Upper lobe of left lung (tissue), 6 donors: Measurements from ENCODE around the gene TIMM8B. TPM values are rescaled to one million over a fixed set of nuclear protein-coding genes. Genes with fewer than 3 reads are reported as not detected.
"Not testable (repeated sequence)": the region's sequence is repeated elsewhere in the genome, so short reads cannot be mapped to it uniquely, and the experiment has no call there.

ENCODE experiments used
- ATAC-seq, 2 donors: fragments of 200-7000 bp; cut with Tn5 transposase; one replicate each; pipeline ENCODE4 v1.9.1; 2022; ENCODE audit warnings: mild to moderate bottlenecking in 2 of 2, moderate library complexity in 2 of 2; ENCODE audit not compliant: low FRiP score in 2 of 2
- DNase-seq, 2 donors: peaks; one replicate each; pipeline ENCODE4 v3.0.0-alpha.2; 2019 to 2020
- H3K27ac ChIP-seq, 4 donors: fragments of 200-600 bp; sonication (generic); one replicate each; pipeline ENCODE4 v1.5.1; 2016 to 2019
- H3K27me3 ChIP-seq, 4 donors: fragments of 200-600 bp; sonication (generic); one replicate each; pipeline ENCODE4 v1.5.1; 2017 to 2019
- H3K36me3 ChIP-seq, 4 donors: fragments of 200-600 bp; sonication (generic); one replicate each; pipeline ENCODE4 v1.5.1; 2016 to 2019
- H3K4me1 ChIP-seq, 4 donors: fragments of 200-600 bp; sonication (generic); one replicate each; pipeline ENCODE4 v1.5.1; 2018 to 2019
- H3K4me3 ChIP-seq, 4 donors: fragments of 200-600 bp; sonication (generic); one replicate each; pipeline ENCODE4 v1.5.1; 2017 to 2019; ENCODE audit warnings: mild to moderate bottlenecking in 2 of 4, moderate library complexity in 1 of 4
- H3K9me3 ChIP-seq, 4 donors: fragments of 200-600 bp; sonication (generic); one replicate each; pipeline ENCODE4 v1.5.1; 2018 to 2019
- CTCF ChIP-seq, 6 experiments: fragments of 450-650 bp in 4 of 6; fragments of 200-600 bp in 2 of 6; sonication (generic) in 2 of 6; IDR thresholded peaks; one replicate each; pipeline ENCODE4 v1.5.1; 2016 to 2019; ENCODE audit warnings: antibody characterized with exemption in 6 of 6
- EP300 ChIP-seq, 4 donors: sonication (generic); formaldehyde crosslinking; IDR thresholded peaks; one replicate each; pipeline ENCODE4 v1.5.1; 2017; ENCODE audit warnings: antibody characterized with exemption in 4 of 4, control low read depth in 2 of 4
- POLR2A ChIP-seq, 4 donors: fragments of 450-650 bp; IDR thresholded peaks; one replicate each; pipeline ENCODE4 v1.5.1; 2016 to 2017; ENCODE audit warnings: antibody characterized with exemption in 4 of 4, mild to moderate bottlenecking in 2 of 4
- POLR2AphosphoS5 ChIP-seq, 2 donors: sonication (generic); formaldehyde crosslinking; IDR thresholded peaks; one replicate each; pipeline ENCODE4 v1.5.1; 2017; ENCODE audit warnings: antibody characterized with exemption in 2 of 2
- WGBS, 2 donors: methylation state at CpG; one replicate each; pipeline ENCODE4 v1.1.5; 2017 to 2018; 5-methylcytosine and 5-hydroxymethylcytosine counted together
- total RNA-seq, 6 donors: library from RNA; depleted of rRNA in 4 of 6; stranded (reverse); fragments of >200 nt in 4 of 6; gene quantifications; one replicate each; pipeline versions ENCODE4 v1.1.0 to v1.2.1, GENCODE V29; 2016 to 2021
- donor health status: DM: no; HTN: no; CAD: no; lungs with moderate emphysema.
- donor health status: DM: no; HTN: yes; CAD: no; lungs with severe emphysema.

Gene TIMM8B
- total RNA-seq, 6 donors from 2014 or later, result 10.8 to 50.7 (median 31.3) TPM

- no peak for ATAC-seq
- no peaks in the 10 kb centered on the region for H3K27me3 ChIP-seq
- TF ChIP-seq POLR2A (IDR thresholded peaks at IDR 0.05) (no peak), EP300 (IDR thresholded peaks at IDR 0.05) (no peak), CTCF (IDR thresholded peaks at IDR 0.05) (no peak), POLR2AphosphoS5 (IDR thresholded peaks at IDR 0.05) (no peak)
- H3K9me3 ChIP-seq, result no peaks in the 10 kb centered on the region
- peaks cover 8 to 78% (median 29%) of the 10 kb centered on the region in 4 donors for H3K36me3 ChIP-seq
- peaks cover 0 to 5% (median 0%) of the 10 kb centered on the region in 4 donors for H3K4me1 ChIP-seq
- no peak for DNase-seq
- 82 to 88% methylated on average over 3 of the region's 3 CpGs for WGBS, 2 donors
- no peak overlapping the region for H3K27ac ChIP-seq
- no peak overlapping the region for H3K4me3 ChIP-seq
These were observed 34.8 kb downstream of the TIMM8B start for GRCh38 chr11:112051768-112052167.

GRCh38 chr11:112050721-112051120 lies 35.8 kb downstream of the TIMM8B start:
- H3K9me3 ChIP-seq, result no peaks in the 10 kb centered on the region
- TF ChIP-seq EP300 (IDR thresholded peaks at IDR 0.05), result no peak
- no peak for TF ChIP-seq POLR2A (IDR thresholded peaks at IDR 0.05)
- no peak for TF ChIP-seq POLR2AphosphoS5 (IDR thresholded peaks at IDR 0.05)
- no peak for TF ChIP-seq CTCF (IDR thresholded peaks at IDR 0.05)
- ATAC-seq (no peak), DNase-seq (no peak)
- H3K27ac ChIP-seq, result no peak overlapping the region
- 67 to 83% methylated on average over 3 of the region's 3 CpGs for WGBS, 2 donors
- H3K27me3 ChIP-seq, result no peaks in the 10 kb centered on the region
- peaks cover 0 to 5% (median 0%) of the 10 kb centered on the region in 4 donors for H3K4me1 ChIP-seq
- H3K4me3 ChIP-seq, result no peak overlapping the region
- H3K36me3 ChIP-seq, result peaks cover 8 to 80% (median 33%) of the 10 kb centered on the region in 4 donors

DNA sequence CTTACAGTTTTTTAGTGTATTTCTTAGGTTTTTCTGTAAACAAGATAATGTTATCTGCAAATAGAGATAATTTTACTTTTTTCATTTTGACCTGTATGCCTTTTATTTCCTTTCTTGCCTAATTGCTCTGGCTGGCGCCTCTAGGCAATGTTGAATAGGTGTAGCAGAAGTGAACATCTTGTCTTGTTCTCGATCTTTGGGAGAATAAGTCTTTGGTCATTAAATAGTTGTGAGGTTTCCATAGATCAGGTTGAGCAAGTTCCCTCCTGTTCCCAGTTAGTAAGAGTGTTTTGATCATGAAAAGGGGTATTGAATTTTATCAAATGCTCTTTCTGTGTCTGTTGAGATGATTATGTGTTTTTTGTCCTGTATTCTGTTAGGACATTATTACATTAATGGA lies 36.8 kb downstream of the TIMM8B start:
- DNase-seq, result no peak
- Histone ChIP-seq H3K4me3 (no peak overlapping the region), H3K36me3 (peaks cover 13 to 89% (median 43%) of the 10 kb centered on the region in 4 donors), H3K27me3 (no peaks in the 10 kb centered on the region), H3K4me1 (peaks cover 0 to 5% (median 0%) of the 10 kb centered on the region in 4 donors), H3K27ac (no peak overlapping the region), H3K9me3 (no peaks in the 10 kb centered on the region)
- ATAC-seq, result no peak
- 47 to 50% methylated on average over 2 of the region's 2 CpGs for WGBS, 2 donors
- TF ChIP-seq CTCF (IDR thresholded peaks at IDR 0.05) (no peak), POLR2A (IDR thresholded peaks at IDR 0.05) (no peak), POLR2AphosphoS5 (IDR thresholded peaks at IDR 0.05) (no peak), EP300 (IDR thresholded peaks at IDR 0.05) (no peak)

DNA sequence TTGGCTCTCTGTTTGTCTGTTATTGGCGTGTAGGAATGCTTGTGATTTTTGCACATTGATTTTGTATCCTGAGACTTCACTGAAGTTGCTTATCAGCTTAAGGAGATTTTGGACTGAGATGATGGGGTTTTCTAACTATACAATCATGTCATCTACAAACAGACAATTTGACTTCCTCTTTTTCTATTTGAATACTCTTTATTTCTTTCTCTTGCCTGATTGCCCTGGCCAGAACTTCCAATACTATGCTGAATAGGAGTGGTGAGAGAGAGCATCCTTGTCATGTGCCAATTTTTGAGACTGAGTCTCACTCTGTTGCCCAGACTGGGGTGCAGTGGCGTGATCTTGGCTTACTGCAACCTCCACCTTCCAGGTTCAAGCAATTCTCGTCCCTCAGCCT lies 38.3 kb downstream of the TIMM8B start:
- DNase-seq, result not testable (repeated sequence)

DNA sequence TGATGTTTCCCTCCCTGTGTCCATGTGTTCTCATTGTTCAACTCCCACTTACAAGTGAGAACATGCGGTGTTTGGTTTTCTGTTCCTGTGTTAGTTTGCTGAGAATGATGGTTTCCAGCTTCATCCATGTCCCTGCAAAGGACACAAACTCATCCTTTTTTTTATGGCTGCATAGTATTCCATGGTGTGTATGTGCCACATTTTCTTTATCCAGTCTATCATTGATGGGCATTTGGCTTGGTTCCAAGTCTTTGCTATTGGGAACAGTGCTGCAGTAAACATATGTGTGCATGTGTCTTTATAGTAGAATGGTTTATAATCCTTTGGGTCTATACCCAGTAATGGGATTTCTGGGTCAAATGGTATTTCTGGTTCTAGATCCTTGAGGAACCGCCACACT lies 39.9 kb downstream of the TIMM8B start:
- 92 to 100% methylated on average over 2 of the region's 2 CpGs for WGBS, 2 donors
- ATAC-seq, DNase-seq, H3K4me3 ChIP-seq, H3K4me1 ChIP-seq, H3K27me3 ChIP-seq, H3K9me3 ChIP-seq, H3K27ac ChIP-seq: not testable (repeated sequence)
- H3K36me3 ChIP-seq, result peaks cover 13 to 74% (median 29%) of the 10 kb centered on the region in 4 donors

More for the DNA sequence above, 38.3 kb downstream of the TIMM8B start:
- not testable (repeated sequence) for H3K4me1 ChIP-seq, H3K9me3 ChIP-seq, H3K27ac ChIP-seq, H3K4me3 ChIP-seq, H3K27me3 ChIP-seq, ATAC-seq
- WGBS, 2 donors, result 89 to 98% methylated on average over 3 of the region's 3 CpGs
- peaks cover 14 to 86% (median 41%) of the 10 kb centered on the region in 4 donors for H3K36me3 ChIP-seq

GRCh38 chr11:112044961-112045360 lies 41.6 kb downstream of the TIMM8B start:
- H3K27me3 ChIP-seq, result no peaks in the 10 kb centered on the region
- WGBS, 2 donors, result 96% methylated on average over 4 of the region's 4 CpGs
- peaks cover 0 to 5% (median 0%) of the 10 kb centered on the region in 4 donors for H3K4me1 ChIP-seq
- peaks cover 9 to 73% (median 23%) of the 10 kb centered on the region in 4 donors for H3K36me3 ChIP-seq
- TF ChIP-seq POLR2A (IDR thresholded peaks at IDR 0.05) (no peak), EP300 (IDR thresholded peaks at IDR 0.05) (no peak), POLR2AphosphoS5 (IDR thresholded peaks at IDR 0.05) (no peak), CTCF (IDR thresholded peaks at IDR 0.05) (no peak)
- no peaks in the 10 kb centered on the region for H3K9me3 ChIP-seq
- no peak overlapping the region for H3K27ac ChIP-seq
- no peak overlapping the region for H3K4me3 ChIP-seq
- ATAC-seq (no peak), DNase-seq (no peak)
